IPS-18a (cell line): ENCODE results near the gene TC2N.
"Not testable (repeated sequence)": the region's sequence is repeated elsewhere in the genome, so short reads cannot be mapped to it uniquely, and the experiment has no call there.

Source experiments
- H3K27ac ChIP-seq: one replicate; pipeline ENCODE4 v1.5.1; 2013; ENCODE audit warnings: low read length
- H3K27me3 ChIP-seq: one replicate; pipeline ENCODE4 v1.6.1; 2013; ENCODE audit warnings: mild to moderate bottlenecking, low read length; ENCODE audit not compliant: control insufficient read depth, insufficient read depth
- H3K36me3 ChIP-seq: one replicate; pipeline ENCODE4 v1.6.1; 2013; ENCODE audit warnings: low read depth, low read length; ENCODE audit not compliant: control insufficient read depth
- H3K4me1 ChIP-seq: one replicate; pipeline ENCODE4 v1.6.1; 2013; ENCODE audit warnings: low read depth, low read length; ENCODE audit not compliant: control insufficient read depth
- H3K4me3 ChIP-seq: one replicate; pipeline ENCODE4 v1.5.1; 2013; ENCODE audit warnings: low read length
- H3K9ac ChIP-seq: one replicate; pipeline ENCODE4 v1.6.1; 2013; ENCODE audit warnings: mild to moderate bottlenecking, low read length, moderate library complexity
- H3K9me3 ChIP-seq: one replicate; pipeline ENCODE4 v1.6.1; 2013; ENCODE audit warnings: low read depth, low read length; ENCODE audit not compliant: control insufficient read depth

The TC2N gene

GRCh38 chr14:91899213-91899612 lies 31.9 kb upstream of the TC2N start:
- Histone ChIP-seq H3K4me3 (no peak overlapping the region), H3K4me1 (peaks cover 9% of the 10 kb centered on the region), H3K9me3 (no peaks in the 10 kb centered on the region), H3K27me3 (no peaks in the 10 kb centered on the region), H3K36me3 (no peaks in the 10 kb centered on the region), H3K27ac (no peak overlapping the region), H3K9ac (no peak overlapping the region)

DNA sequence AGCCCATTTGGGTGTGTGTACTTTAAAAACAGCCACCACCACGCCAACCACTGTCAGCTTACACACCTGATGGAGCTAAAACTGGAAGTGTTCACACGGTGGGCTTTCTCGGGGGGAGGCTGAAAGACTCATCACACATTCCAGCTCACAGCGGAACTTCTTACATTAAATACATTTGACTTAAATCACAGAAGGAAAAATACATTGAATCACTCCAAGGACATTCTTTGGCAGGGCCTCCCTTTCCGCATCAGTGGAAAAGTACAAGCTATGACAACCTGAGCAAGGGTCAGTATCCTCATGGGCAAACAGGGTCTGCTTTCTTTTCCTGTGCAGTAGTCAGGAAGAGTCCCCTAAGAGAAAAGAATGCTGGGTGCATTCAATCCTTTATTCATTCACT lies 31.0 kb upstream of the TC2N start:
- Histone ChIP-seq H3K9ac (no peak overlapping the region), H3K4me1 (peaks cover 9% of the 10 kb centered on the region), H3K9me3 (no peaks in the 10 kb centered on the region), H3K27me3 (no peaks in the 10 kb centered on the region), H3K27ac (no peak overlapping the region), H3K36me3 (no peaks in the 10 kb centered on the region), H3K4me3 (no peak overlapping the region)

DNA sequence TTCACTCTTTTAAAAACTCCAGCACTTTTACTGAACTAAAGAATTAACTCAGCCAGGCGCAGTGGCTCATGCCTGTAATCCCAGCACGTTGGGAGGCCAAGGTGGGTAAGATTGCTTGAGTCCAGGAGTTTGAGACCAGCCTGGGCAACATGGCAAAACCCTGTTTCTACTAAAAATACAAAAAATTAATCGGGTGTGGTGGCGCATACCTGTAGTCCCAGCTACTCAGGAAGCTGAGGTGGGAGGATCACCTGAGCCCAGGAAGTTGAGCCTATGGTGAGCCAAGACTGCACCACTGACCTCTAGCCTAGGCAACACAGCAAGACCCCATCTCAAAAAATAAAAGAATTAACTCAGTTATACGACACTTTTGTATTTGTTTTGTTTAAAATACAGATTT lies 30.4 kb upstream of the TC2N start:
- H3K36me3 ChIP-seq, H3K4me1 ChIP-seq, H3K9ac ChIP-seq, H3K27ac ChIP-seq, H3K9me3 ChIP-seq, H3K4me3 ChIP-seq, H3K27me3 ChIP-seq: not testable (repeated sequence)

DNA sequence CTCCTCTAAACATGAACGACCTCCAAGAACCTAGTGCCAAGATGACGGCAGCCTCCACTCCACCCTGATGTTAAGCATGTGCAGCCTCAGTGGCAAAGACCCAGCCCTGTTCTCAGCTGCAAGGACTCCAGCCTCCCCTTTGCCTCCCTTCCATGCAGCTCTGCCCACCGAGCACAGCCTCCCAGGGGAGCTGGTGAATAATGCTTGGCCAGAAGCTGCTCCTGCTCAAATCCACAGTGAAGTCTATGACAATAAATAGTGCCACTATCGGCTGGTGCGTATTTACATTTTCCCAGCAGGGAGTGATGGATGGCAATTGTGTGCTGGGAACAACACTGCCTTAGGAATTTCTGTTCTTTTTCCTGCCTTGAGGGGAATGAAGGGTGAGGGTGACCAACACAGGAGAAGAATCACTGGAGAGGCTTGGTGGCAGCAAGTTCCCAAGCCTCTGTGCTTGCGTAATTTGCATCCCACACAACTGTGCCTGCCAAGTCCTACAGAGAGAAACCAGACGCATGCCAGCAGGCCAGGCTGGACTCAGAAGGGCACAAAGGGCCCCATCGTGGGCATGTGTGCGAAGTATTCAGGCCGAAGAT lies 29.9 kb upstream of the TC2N start:
- Histone ChIP-seq H3K27ac (no peak overlapping the region), H3K9me3 (no peaks in the 10 kb centered on the region), H3K9ac (no peak overlapping the region), H3K4me1 (peaks cover 9% of the 10 kb centered on the region), H3K27me3 (no peaks in the 10 kb centered on the region), H3K4me3 (no peak overlapping the region), H3K36me3 (no peaks in the 10 kb centered on the region)

- Histone ChIP-seq H3K9me3 (no peaks in the 10 kb centered on the region), H3K27ac (no peak overlapping the region)
Measured at GRCh38 chr14:91896419-91896818, 29.1 kb upstream of the TC2N start.

DNA sequence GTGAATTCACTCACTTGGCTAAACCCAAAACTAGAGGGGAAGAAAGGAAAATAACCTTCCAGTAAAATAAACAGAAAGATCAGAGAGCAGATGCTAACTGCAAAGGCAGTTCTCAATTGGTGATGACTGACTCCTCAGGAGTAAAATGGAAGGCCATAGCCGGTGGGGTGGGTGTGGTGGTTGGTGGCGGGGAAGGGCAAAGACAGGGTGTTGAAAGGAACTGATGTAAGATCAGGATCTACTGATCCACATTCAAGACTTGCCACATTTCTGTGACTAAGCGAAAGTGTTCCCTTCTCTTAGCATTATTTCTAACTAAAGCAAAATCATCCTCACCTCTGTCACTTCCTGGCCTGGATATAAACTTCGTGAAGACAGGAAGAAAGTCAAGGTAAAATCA lies 26.3 kb upstream of the TC2N start:
- H3K27ac ChIP-seq = no peak overlapping the region
- peaks cover 9% of the 10 kb centered on the region for H3K4me1 ChIP-seq
- no peaks in the 10 kb centered on the region for H3K9me3 ChIP-seq

More at GRCh38 chr14:91896419-91896818, 29.1 kb upstream of the TC2N start:
- Histone ChIP-seq H3K4me3 (no peak overlapping the region), H3K36me3 (no peaks in the 10 kb centered on the region), H3K27me3 (no peaks in the 10 kb centered on the region), H3K4me1 (peaks cover 9% of the 10 kb centered on the region), H3K9ac (no peak overlapping the region)

GRCh38 chr14:91893007-91893406 lies 25.7 kb upstream of the TC2N start:
- Histone ChIP-seq H3K4me1 (peaks cover 9% of the 10 kb centered on the region), H3K27ac (no peak overlapping the region), H3K27me3 (no peaks in the 10 kb centered on the region), H3K4me3 (no peak overlapping the region), H3K36me3 (no peaks in the 10 kb centered on the region), H3K9me3 (no peaks in the 10 kb centered on the region), H3K9ac (no peak overlapping the region)

More for the DNA sequence above, 26.3 kb upstream of the TC2N start:
- no peak overlapping the region for H3K9ac ChIP-seq
- H3K27me3 ChIP-seq = no peaks in the 10 kb centered on the region
- H3K36me3 ChIP-seq = no peaks in the 10 kb centered on the region
- H3K4me3 ChIP-seq = no peak overlapping the region

DNA sequence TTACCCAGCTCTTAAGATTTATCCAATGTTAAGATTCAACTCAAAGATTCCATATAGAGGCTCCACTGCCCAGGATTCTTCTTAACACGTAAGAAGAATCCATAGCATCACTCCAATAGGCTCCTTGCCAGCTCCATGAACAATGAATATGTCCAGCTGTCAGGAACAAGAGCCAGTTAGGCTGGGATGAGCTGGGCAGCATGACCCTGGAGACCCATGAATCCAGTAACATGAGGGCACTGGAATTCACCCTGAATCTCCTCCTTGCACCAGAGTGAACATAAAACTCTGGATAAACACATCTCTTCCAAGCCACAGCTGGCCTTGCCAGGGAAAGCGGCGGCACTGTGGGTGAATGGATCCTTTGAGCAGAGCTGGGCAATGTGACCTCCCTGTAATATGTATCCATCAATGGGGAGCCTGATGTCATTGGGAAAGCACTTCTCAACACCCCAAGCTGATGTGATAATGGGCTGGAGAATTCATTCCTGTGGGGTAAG lies 24.4 kb upstream of the TC2N start:
- Histone ChIP-seq H3K27ac (no peak overlapping the region), H3K36me3 (no peaks in the 10 kb centered on the region), H3K4me3 (no peak overlapping the region), H3K9me3 (no peaks in the 10 kb centered on the region), H3K4me1 (no peaks in the 10 kb centered on the region), H3K9ac (no peak overlapping the region), H3K27me3 (no peaks in the 10 kb centered on the region)

DNA sequence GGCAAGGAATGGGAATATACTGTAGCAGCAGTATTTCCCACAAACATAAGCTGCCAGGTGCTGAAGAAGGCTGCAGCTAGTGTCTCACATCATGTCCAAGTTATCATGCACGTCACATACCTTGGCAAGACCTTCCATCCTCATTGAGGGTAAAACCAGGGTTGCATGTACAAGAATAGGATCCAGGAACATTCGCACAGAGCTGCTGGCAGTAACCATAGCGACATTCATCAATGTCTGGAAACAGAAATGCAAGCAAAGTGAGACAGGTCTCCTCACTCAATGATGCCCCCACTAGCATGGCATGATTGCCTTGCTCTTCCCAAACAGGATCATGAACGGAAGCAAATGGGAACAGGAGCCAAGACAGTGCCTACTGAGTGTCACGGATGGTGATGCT lies 23.8 kb upstream of the TC2N start:
- Histone ChIP-seq H3K27me3 (no peaks in the 10 kb centered on the region), H3K9me3 (no peaks in the 10 kb centered on the region), H3K4me3 (no peak overlapping the region), H3K9ac (no peak overlapping the region), H3K36me3 (no peaks in the 10 kb centered on the region), H3K4me1 (no peaks in the 10 kb centered on the region), H3K27ac (no peak overlapping the region)

DNA sequence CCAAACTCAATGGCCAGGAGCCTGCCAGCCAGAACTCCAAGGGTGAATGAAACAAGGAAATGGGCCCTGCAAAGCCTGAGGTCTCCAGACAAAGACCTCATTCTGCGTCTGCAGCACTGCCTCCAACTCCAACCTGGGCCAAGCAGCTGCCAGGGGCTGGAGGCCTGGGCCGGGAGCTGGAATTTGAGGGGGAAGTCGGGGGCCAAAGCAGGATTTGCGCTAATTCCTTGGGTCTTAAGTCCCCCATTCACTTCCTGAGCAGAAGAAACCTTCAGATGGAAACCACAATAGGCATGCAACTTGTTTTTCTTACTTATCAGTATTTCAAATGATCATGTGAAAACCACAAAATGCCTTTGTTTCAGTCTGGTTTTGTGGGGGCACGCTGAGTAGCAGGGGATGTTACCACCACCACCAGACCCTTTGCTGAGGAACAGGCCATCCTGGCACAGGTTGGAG lies 23.0 kb upstream of the TC2N start:
- Histone ChIP-seq H3K36me3 (no peaks in the 10 kb centered on the region), H3K4me3 (no peak overlapping the region), H3K27me3 (no peaks in the 10 kb centered on the region), H3K27ac (no peak overlapping the region), H3K4me1 (no peaks in the 10 kb centered on the region), H3K9me3 (no peaks in the 10 kb centered on the region), H3K9ac (no peak overlapping the region)

GRCh38 chr14:91889477-91890211 lies 22.3 kb upstream of the TC2N start:
- Histone ChIP-seq H3K9ac (no peak overlapping the region), H3K4me3 (no peak overlapping the region), H3K36me3 (no peaks in the 10 kb centered on the region), H3K9me3 (no peaks in the 10 kb centered on the region), H3K27ac (no peak overlapping the region), H3K4me1 (no peaks in the 10 kb centered on the region), H3K27me3 (no peaks in the 10 kb centered on the region)
